Measurements from ENCODE around the gene MMP25.
"Not testable (repeated sequence)": the region's sequence is repeated elsewhere in the genome, so short reads cannot be mapped to it uniquely, and the experiment has no call there.

The MMP25 gene

DNA sequence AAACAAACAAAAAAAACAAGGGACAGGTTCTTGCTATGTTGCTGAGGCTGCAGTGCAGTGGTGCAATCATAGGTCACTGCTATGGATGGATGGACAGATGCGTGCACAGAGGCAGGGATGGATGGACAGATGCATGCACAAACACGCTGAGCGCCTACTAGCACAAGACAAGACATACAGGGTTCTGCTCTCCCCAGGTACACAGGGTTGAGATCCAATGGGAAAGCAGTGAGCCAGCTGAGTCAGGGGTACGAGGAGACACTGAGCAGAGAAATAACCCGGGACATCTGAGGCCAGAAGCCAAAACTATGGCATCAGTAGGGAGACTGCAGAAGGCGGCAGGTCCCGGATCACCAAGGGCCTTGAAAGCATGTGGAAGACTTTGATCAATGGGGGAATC is 25.3 kb downstream of the MMP25 start:
- no peaks in the 10 kb centered on the region for H3K27me3 ChIP-seq (ENCODE audit: insufficient read depth, low read length, poor library complexity, severe bottlenecking)
- H3K36me3 ChIP-seq (ENCODE audit: insufficient read depth, low read length): no peaks in the 10 kb centered on the region
- TF ChIP-seq, protein P1, sequence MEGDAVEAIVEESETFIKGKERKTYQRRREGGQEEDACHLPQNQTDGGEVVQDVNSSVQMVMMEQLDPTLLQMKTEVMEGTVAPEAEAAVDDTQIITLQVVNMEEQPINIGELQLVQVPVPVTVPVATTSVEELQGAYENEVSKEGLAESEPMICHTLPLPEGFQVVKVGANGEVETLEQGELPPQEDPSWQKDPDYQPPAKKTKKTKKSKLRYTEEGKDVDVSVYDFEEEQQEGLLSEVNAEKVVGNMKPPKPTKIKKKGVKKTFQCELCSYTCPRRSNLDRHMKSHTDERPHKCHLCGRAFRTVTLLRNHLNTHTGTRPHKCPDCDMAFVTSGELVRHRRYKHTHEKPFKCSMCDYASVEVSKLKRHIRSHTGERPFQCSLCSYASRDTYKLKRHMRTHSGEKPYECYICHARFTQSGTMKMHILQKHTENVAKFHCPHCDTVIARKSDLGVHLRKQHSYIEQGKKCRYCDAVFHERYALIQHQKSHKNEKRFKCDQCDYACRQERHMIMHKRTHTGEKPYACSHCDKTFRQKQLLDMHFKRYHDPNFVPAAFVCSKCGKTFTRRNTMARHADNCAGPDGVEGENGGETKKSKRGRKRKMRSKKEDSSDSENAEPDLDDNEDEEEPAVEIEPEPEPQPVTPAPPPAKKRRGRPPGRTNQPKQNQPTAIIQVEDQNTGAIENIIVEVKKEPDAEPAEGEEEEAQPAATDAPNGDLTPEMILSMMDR (conservative IDR thresholded peaks at IDR 0.05; ENCODE audit: low read length): no peak
- TF ChIP-seq EZH2phosphoT487 (IDR thresholded peaks at IDR 0.05; ENCODE audit: borderline replicate concordance): no peak
- peaks cover 10% of the 10 kb centered on the region for H3F3A ChIP-seq (ENCODE audit: low read depth)
- H4K20me1 ChIP-seq (ENCODE audit: insufficient read depth, low read length, poor library complexity, severe bottlenecking): peaks cover 12% of the 10 kb centered on the region
- no peak overlapping the region for H3K4me2 ChIP-seq (ENCODE audit: low read depth, low read length, poor library complexity, severe bottlenecking)
- H3K9ac ChIP-seq (ENCODE audit: low read depth, low read length, poor library complexity, severe bottlenecking): peak overlapping the region; percentile 32
- no peak overlapping the region for H2AFZ ChIP-seq (ENCODE audit: low read length)
- H3K4me3 ChIP-seq (ENCODE audit: low read length, poor library complexity, severe bottlenecking): no peak overlapping the region
- peaks cover 41% of the 10 kb centered on the region for H3K4me1 ChIP-seq (ENCODE audit: insufficient read depth, low read length, poor library complexity, severe bottlenecking)
- H3K79me2 ChIP-seq (ENCODE audit: insufficient read depth, low read length): peaks cover 26% of the 10 kb centered on the region
- no peaks in the 10 kb centered on the region for H3K9me3 ChIP-seq (ENCODE audit: insufficient read depth, low read depth, low read length)
- H3K9me2 ChIP-seq (replicated peaks; ENCODE audit: low read depth, low read length): no peaks in the 10 kb centered on the region

DNA sequence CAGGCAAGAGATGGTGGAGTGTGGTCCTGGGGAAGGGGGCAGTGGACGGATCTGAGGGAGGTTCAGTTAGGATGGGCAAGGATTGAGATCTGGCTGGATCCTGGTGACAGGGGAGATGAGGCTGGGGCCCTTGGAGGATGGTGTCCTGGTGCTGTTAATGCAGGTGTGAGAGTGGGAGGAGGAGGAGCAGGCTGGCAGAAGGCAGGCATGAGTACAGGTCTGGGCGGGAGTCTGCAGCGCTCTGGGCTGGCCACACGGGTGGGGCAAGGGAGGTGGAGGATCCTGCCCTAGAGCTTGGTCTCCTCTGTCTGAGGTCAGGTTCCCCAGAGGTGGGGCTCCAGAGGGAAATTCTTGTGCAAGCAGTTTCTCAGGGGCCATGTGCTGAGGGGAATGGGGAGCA is 25.8 kb downstream of the MMP25 start:
- H3K4me3 ChIP-seq (ENCODE audit: low read length, poor library complexity, severe bottlenecking); H3K9me3 ChIP-seq (ENCODE audit: insufficient read depth, low read depth, low read length); H3K36me3 ChIP-seq (ENCODE audit: insufficient read depth, low read length); H3F3A ChIP-seq (ENCODE audit: low read depth); H2AFZ ChIP-seq (ENCODE audit: low read length); H3K4me2 ChIP-seq (ENCODE audit: low read depth, low read length, poor library complexity, severe bottlenecking); H4K20me1 ChIP-seq (ENCODE audit: insufficient read depth, low read length, poor library complexity, severe bottlenecking); H3K27me3 ChIP-seq (ENCODE audit: insufficient read depth, low read length, poor library complexity, severe bottlenecking); H3K9me2 ChIP-seq (replicated peaks; ENCODE audit: low read depth, low read length): not testable (repeated sequence)
- Histone ChIP-seq H3K79me2 (ENCODE audit: insufficient read depth, low read length) (peaks cover 22% of the 10 kb centered on the region; the same call in 1 of the 2 replicates), H3K9ac (ENCODE audit: low read depth, low read length, poor library complexity, severe bottlenecking) (peak overlapping the region; percentile 32), H3K4me1 (ENCODE audit: insufficient read depth, low read length, poor library complexity, severe bottlenecking) (peaks cover 42% of the 10 kb centered on the region)

DNA sequence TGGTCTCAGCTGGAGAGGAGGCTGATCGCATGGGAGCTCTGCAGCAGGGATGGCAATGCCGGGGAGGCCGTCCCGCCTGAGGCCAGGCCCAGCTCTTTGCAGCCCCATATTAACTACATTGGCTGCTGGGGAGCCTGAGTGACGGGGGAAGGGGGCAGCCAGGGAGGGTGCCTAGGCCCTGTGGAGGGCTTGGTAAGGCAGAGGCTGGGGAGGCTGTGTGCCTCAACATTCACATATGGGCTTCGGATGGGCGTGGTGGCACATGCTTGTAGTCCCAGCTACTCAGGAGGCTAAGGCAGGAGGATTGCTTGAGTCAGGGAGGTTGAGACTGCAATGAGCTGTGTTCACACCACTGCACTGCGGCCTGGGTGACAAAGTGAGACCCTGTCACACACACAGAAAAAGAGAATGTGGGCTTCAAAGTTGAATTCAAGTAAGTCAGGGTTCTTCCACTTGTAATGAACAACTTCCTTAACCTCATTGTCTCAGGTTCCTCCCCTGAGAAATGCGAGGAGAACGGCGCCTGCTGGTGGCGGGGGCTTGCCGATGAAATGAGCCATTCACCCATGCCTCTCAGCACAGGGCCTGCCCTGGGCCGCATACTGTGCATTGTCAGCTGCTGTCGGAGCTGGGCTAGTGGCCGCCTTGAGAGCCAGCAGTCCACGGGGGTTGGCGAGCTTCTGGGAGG is 26.4 kb downstream of the MMP25 start:
- H3K9me3 ChIP-seq (ENCODE audit: insufficient read depth, low read depth, low read length); H3K36me3 ChIP-seq (ENCODE audit: insufficient read depth, low read length); H4K20me1 ChIP-seq (ENCODE audit: insufficient read depth, low read length, poor library complexity, severe bottlenecking); H2AFZ ChIP-seq (ENCODE audit: low read length); H3K4me2 ChIP-seq (ENCODE audit: low read depth, low read length, poor library complexity, severe bottlenecking); H3K27me3 ChIP-seq (ENCODE audit: insufficient read depth, low read length, poor library complexity, severe bottlenecking); H3K4me3 ChIP-seq (ENCODE audit: low read length, poor library complexity, severe bottlenecking); H3K9me2 ChIP-seq (replicated peaks; ENCODE audit: low read depth, low read length): not testable (repeated sequence)
- peaks cover 16% of the 10 kb centered on the region; the same call in 1 of the 2 replicates for H3K79me2 ChIP-seq (ENCODE audit: insufficient read depth, low read length)
- TF ChIP-seq, protein P1 (conservative IDR thresholded peaks at IDR 0.05; ENCODE audit: low read length): peak; percentile 31
- peak overlapping the region; percentile 100 for H3K9ac ChIP-seq (ENCODE audit: low read depth, low read length, poor library complexity, severe bottlenecking)
- peaks cover 47% of the 10 kb centered on the region for H3K4me1 ChIP-seq (ENCODE audit: insufficient read depth, low read length, poor library complexity, severe bottlenecking)
- H3F3A ChIP-seq (ENCODE audit: low read depth): peaks cover 14% of the 10 kb centered on the region

DNA sequence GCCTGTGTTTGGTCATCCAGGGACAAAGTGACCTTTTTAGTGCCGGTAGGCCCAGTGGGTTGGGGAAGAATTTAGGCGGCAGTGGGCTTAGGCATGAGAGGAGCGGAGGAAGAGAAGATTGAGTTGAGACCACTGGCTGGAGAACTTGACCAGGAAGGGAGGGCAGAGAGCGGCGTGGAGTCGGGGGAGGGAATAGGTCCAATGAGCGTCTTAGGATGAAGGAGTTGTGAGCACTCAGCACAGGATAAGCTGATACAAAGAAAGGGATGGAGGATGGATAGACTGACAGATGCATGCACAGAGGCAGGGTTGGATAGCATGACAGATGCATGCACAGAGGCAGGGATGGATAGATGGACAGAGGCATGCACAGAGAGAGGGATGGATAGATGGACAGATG is 27.1 kb downstream of the MMP25 start:
- H3K36me3 ChIP-seq (ENCODE audit: insufficient read depth, low read length): no peaks in the 10 kb centered on the region
- H3F3A ChIP-seq (ENCODE audit: low read depth): peaks cover 14% of the 10 kb centered on the region
- TF ChIP-seq, protein P1 (conservative IDR thresholded peaks at IDR 0.05; ENCODE audit: low read length): no peak
- no peak for TF ChIP-seq EZH2phosphoT487 (IDR thresholded peaks at IDR 0.05; ENCODE audit: borderline replicate concordance)
- H3K4me2 ChIP-seq (ENCODE audit: low read depth, low read length, poor library complexity, severe bottlenecking): peak overlapping the region; percentile 91
- H3K9me2 ChIP-seq (replicated peaks; ENCODE audit: low read depth, low read length): no peaks in the 10 kb centered on the region
- H2AFZ ChIP-seq (ENCODE audit: low read length): no peak overlapping the region
- H3K9ac ChIP-seq (ENCODE audit: low read depth, low read length, poor library complexity, severe bottlenecking): peak overlapping the region; percentile 100
- no peaks in the 10 kb centered on the region for H3K9me3 ChIP-seq (ENCODE audit: insufficient read depth, low read depth, low read length)
- peaks cover 53% of the 10 kb centered on the region for H3K4me1 ChIP-seq (ENCODE audit: insufficient read depth, low read length, poor library complexity, severe bottlenecking)
- H3K27me3 ChIP-seq (ENCODE audit: insufficient read depth, low read length, poor library complexity, severe bottlenecking): no peaks in the 10 kb centered on the region
- H4K20me1 ChIP-seq (ENCODE audit: insufficient read depth, low read length, poor library complexity, severe bottlenecking): no peaks in the 10 kb centered on the region
- peaks cover 9% of the 10 kb centered on the region; the same call in 1 of the 2 replicates for H3K79me2 ChIP-seq (ENCODE audit: insufficient read depth, low read length)
- H3K4me3 ChIP-seq (ENCODE audit: low read length, poor library complexity, severe bottlenecking): peak overlapping the region; percentile 91
